ENCODE data around the gene SPPL3.

The SPPL3 gene

GRCh38 chr12:120940799-120941198 is 36.6 kb upstream of the SPPL3 start:
- H3K4me3 ChIP-seq = no peak overlapping the region

GRCh38 chr12:120940006-120940405 is 35.8 kb upstream of the SPPL3 start:
- Histone ChIP-seq H3K36me3 (ENCODE audit: insufficient read depth, low read length) (no peaks in the 10 kb centered on the region), H3K9me3 (ENCODE audit: low read depth, low read length) (no peaks in the 10 kb centered on the region), H3K4me3 (no peak overlapping the region), H3K9ac (ENCODE audit: insufficient read length) (no peak overlapping the region), H3K27ac (no peak overlapping the region)
- DNase-seq (ENCODE audit: low read depth, low spot score) = no peak
- TF ChIP-seq POLR2AphosphoS5 (IDR thresholded peaks at IDR 0.05; ENCODE audit: borderline replicate concordance, low read depth, low read length) (no peak), FOXP2 (optimal IDR thresholded peaks at IDR 0.05; ENCODE audit: control extremely low read depth, extremely low read length, insufficient read depth) (no peak), EZH2 (IDR thresholded peaks at IDR 0.05) (no peak)

More at GRCh38 chr12:120940799-120941198, 36.6 kb upstream of the SPPL3 start:
- DNase-seq (ENCODE audit: low read depth, low spot score) = no peak
- H3K36me3 ChIP-seq (ENCODE audit: insufficient read depth, low read length) = no peaks in the 10 kb centered on the region
- H3K9me3 ChIP-seq (ENCODE audit: low read depth, low read length) = no peaks in the 10 kb centered on the region
- no peak overlapping the region for H3K27ac ChIP-seq
- TF ChIP-seq FOXP2 (optimal IDR thresholded peaks at IDR 0.05; ENCODE audit: control extremely low read depth, extremely low read length, insufficient read depth) = no peak
- TF ChIP-seq POLR2AphosphoS5 (IDR thresholded peaks at IDR 0.05; ENCODE audit: borderline replicate concordance, low read depth, low read length) = no peak
- TF ChIP-seq EZH2 (IDR thresholded peaks at IDR 0.05) = no peak
- no peak overlapping the region for H3K9ac ChIP-seq (ENCODE audit: insufficient read length)

GRCh38 chr12:120939523-120939922 is 35.4 kb upstream of the SPPL3 start:
- Histone ChIP-seq H3K9ac (ENCODE audit: insufficient read length) (no peak overlapping the region), H3K4me3 (no peak overlapping the region), H3K36me3 (ENCODE audit: insufficient read depth, low read length) (no peaks in the 10 kb centered on the region), H3K27ac (no peak overlapping the region), H3K9me3 (ENCODE audit: low read depth, low read length) (no peaks in the 10 kb centered on the region)
- TF ChIP-seq POLR2AphosphoS5 (IDR thresholded peaks at IDR 0.05; ENCODE audit: borderline replicate concordance, low read depth, low read length) (no peak), EZH2 (IDR thresholded peaks at IDR 0.05) (no peak), FOXP2 (optimal IDR thresholded peaks at IDR 0.05; ENCODE audit: control extremely low read depth, extremely low read length, insufficient read depth) (no peak)
- no peak for DNase-seq (ENCODE audit: low read depth, low spot score)

GRCh38 chr12:120938496-120938895 is 34.3 kb upstream of the SPPL3 start:
- TF ChIP-seq POLR2AphosphoS5 (IDR thresholded peaks at IDR 0.05; ENCODE audit: borderline replicate concordance, low read depth, low read length) (no peak), EZH2 (IDR thresholded peaks at IDR 0.05) (no peak), FOXP2 (optimal IDR thresholded peaks at IDR 0.05; ENCODE audit: control extremely low read depth, extremely low read length, insufficient read depth) (no peak)
- H3K4me3 ChIP-seq = no peak overlapping the region
- no peaks in the 10 kb centered on the region for H3K9me3 ChIP-seq (ENCODE audit: low read depth, low read length)
- no peak for DNase-seq (ENCODE audit: low read depth, low spot score)
- H3K36me3 ChIP-seq (ENCODE audit: insufficient read depth, low read length) = no peaks in the 10 kb centered on the region
- H3K9ac ChIP-seq (ENCODE audit: insufficient read length) = no peak overlapping the region
- H3K27ac ChIP-seq = no peak overlapping the region

- Histone ChIP-seq H3K4me3 (no peak overlapping the region), H3K9me3 (ENCODE audit: low read depth, low read length) (no peaks in the 10 kb centered on the region), H3K27ac (no peak overlapping the region), H3K36me3 (ENCODE audit: insufficient read depth, low read length) (no peaks in the 10 kb centered on the region), H3K9ac (ENCODE audit: insufficient read length) (no peak overlapping the region)
- DNase-seq (ENCODE audit: low read depth, low spot score) = no peak
- no peak for TF ChIP-seq FOXP2 (optimal IDR thresholded peaks at IDR 0.05; ENCODE audit: control extremely low read depth, extremely low read length, insufficient read depth)
- no peak for TF ChIP-seq EZH2 (IDR thresholded peaks at IDR 0.05)
- no peak for TF ChIP-seq POLR2AphosphoS5 (IDR thresholded peaks at IDR 0.05; ENCODE audit: borderline replicate concordance, low read depth, low read length)
Observed at GRCh38 chr12:120936197-120936596, 32.0 kb upstream of the SPPL3 start.

GRCh38 chr12:120933786-120934185 is 29.6 kb upstream of the SPPL3 start:
- Histone ChIP-seq H3K9ac (ENCODE audit: insufficient read length) (no peak overlapping the region), H3K9me3 (ENCODE audit: low read depth, low read length) (no peaks in the 10 kb centered on the region), H3K4me3 (no peak overlapping the region), H3K27ac (no peak overlapping the region), H3K36me3 (ENCODE audit: insufficient read depth, low read length) (no peaks in the 10 kb centered on the region)
- TF ChIP-seq EZH2 (IDR thresholded peaks at IDR 0.05) (no peak), POLR2AphosphoS5 (IDR thresholded peaks at IDR 0.05; ENCODE audit: borderline replicate concordance, low read depth, low read length) (no peak), FOXP2 (optimal IDR thresholded peaks at IDR 0.05; ENCODE audit: control extremely low read depth, extremely low read length, insufficient read depth) (no peak)
- no peak for DNase-seq (ENCODE audit: low read depth, low spot score)

- Histone ChIP-seq H3K36me3 (ENCODE audit: insufficient read depth, low read length) (no peaks in the 10 kb centered on the region), H3K4me3 (no peak overlapping the region), H3K9me3 (ENCODE audit: low read depth, low read length) (no peaks in the 10 kb centered on the region), H3K9ac (ENCODE audit: insufficient read length) (no peak overlapping the region), H3K27ac (no peak overlapping the region)
- no peak for DNase-seq (ENCODE audit: low read depth, low spot score)
- no peak for TF ChIP-seq FOXP2 (optimal IDR thresholded peaks at IDR 0.05; ENCODE audit: control extremely low read depth, extremely low read length, insufficient read depth)
Observed at GRCh38 chr12:120932956-120933526, 28.9 kb upstream of the SPPL3 start.

GRCh38 chr12:120932058-120932457 is 27.9 kb upstream of the SPPL3 start:
- no peak overlapping the region for H3K9ac ChIP-seq (ENCODE audit: insufficient read length)
- H3K27ac ChIP-seq = no peak overlapping the region
- no peak overlapping the region for H3K4me3 ChIP-seq
- no peaks in the 10 kb centered on the region for H3K9me3 ChIP-seq (ENCODE audit: low read depth, low read length)
- no peak for DNase-seq (ENCODE audit: low read depth, low spot score)
- no peaks in the 10 kb centered on the region for H3K36me3 ChIP-seq (ENCODE audit: insufficient read depth, low read length)
- no peak for TF ChIP-seq FOXP2 (optimal IDR thresholded peaks at IDR 0.05; ENCODE audit: control extremely low read depth, extremely low read length, insufficient read depth)
- no peak for TF ChIP-seq POLR2AphosphoS5 (IDR thresholded peaks at IDR 0.05; ENCODE audit: borderline replicate concordance, low read depth, low read length)
- TF ChIP-seq EZH2 (IDR thresholded peaks at IDR 0.05) = no peak

- TF ChIP-seq FOXP2 (optimal IDR thresholded peaks at IDR 0.05; ENCODE audit: control extremely low read depth, extremely low read length, insufficient read depth) = no peak
- no peak for TF ChIP-seq POLR2AphosphoS5 (IDR thresholded peaks at IDR 0.05; ENCODE audit: borderline replicate concordance, low read depth, low read length)
- TF ChIP-seq EZH2 (IDR thresholded peaks at IDR 0.05) = no peak
Observed at GRCh38 chr12:120930032-120930431, 25.9 kb upstream of the SPPL3 start.

More at GRCh38 chr12:120930032-120930431, 25.9 kb upstream of the SPPL3 start:
- H3K9me3 ChIP-seq (ENCODE audit: low read depth, low read length) = no peaks in the 10 kb centered on the region
- no peak for DNase-seq (ENCODE audit: low read depth, low spot score)
- no peaks in the 10 kb centered on the region for H3K36me3 ChIP-seq (ENCODE audit: insufficient read depth, low read length)
- no peak overlapping the region for H3K9ac ChIP-seq (ENCODE audit: insufficient read length)
- H3K4me3 ChIP-seq = no peak overlapping the region
- H3K27ac ChIP-seq = no peak overlapping the region

Data from SK-N-MC (cell line).